GM19438 (cell line): Measurements from ENCODE around the gene EBF4.

ENCODE experiments used
- ATAC-seq: cut with Tn5 transposase; IDR thresholded peaks from one replicate; pipeline ENCODE4 v1.9.1; 2021; ENCODE audit warnings: low read depth; ENCODE audit not compliant: unreplicated experiment

Gene EBF4

GRCh38 chr20:2741881-2742280 is 49.3 kb downstream of the EBF4 start:
- no peak for ATAC-seq

- ATAC-seq = no peak
These were observed 49.9 kb downstream of the EBF4 start for GRCh38 chr20:2742431-2742830.

GRCh38 chr20:2742934-2743559 is 50.5 kb downstream of the EBF4 start:
- no peak for ATAC-seq

- ATAC-seq = no peak
These were observed 52.7 kb downstream of the EBF4 start for GRCh38 chr20:2745060-2745910.

- no peak for ATAC-seq
These were observed 53.5 kb downstream of the EBF4 start for GRCh38 chr20:2745936-2746635.

- no peak for ATAC-seq
These were observed 54.2 kb downstream of the EBF4 start for GRCh38 chr20:2746636-2747265.

- no peak for ATAC-seq
These were observed 55.2 kb downstream of the EBF4 start for GRCh38 chr20:2747676-2748235.

- no peak for ATAC-seq
These were observed 56.2 kb downstream of the EBF4 start for GRCh38 chr20:2748551-2749342.

- no peak for ATAC-seq
These were observed 56.9 kb downstream of the EBF4 start for GRCh38 chr20:2749343-2749950.

- ATAC-seq = no peak
These were observed 57.4 kb downstream of the EBF4 start for GRCh38 chr20:2749951-2750490.

- no peak for ATAC-seq
These were observed 58.1 kb downstream of the EBF4 start for GRCh38 chr20:2750491-2751251.

- no peak for ATAC-seq
These were observed 58.8 kb downstream of the EBF4 start for GRCh38 chr20:2751347-2751877.

- no peak for ATAC-seq
These were observed 59.4 kb downstream of the EBF4 start for GRCh38 chr20:2751878-2752566.

- no peak for ATAC-seq
These were observed 60.2 kb downstream of the EBF4 start for GRCh38 chr20:2752567-2753460.

GRCh38 chr20:2753461-2754040 is 61.0 kb downstream of the EBF4 start:
- no peak for ATAC-seq

- ATAC-seq = no peak
These were observed 61.8 kb downstream of the EBF4 start for GRCh38 chr20:2754424-2754823.
